A549 (cell line): ENCODE data around the gene CRYBB2. TPM values are rescaled to one million over a fixed set of nuclear protein-coding genes. Genes with fewer than 3 reads are reported as not detected.
A peak's percentile ranks its signal among the peaks of the same experiment; 100 is the strongest.

Experiments used
- ATAC-seq, 2 experiments: fragments of 200-7000 bp in 1 of 2; fragments of >200 bp in 1 of 2; cut with Nextera tagmentation in 1 of 2; cut with Tn5 transposase in 1 of 2; 3 replicates each; pipeline versions ENCODE4 v1.8.0 to v1.9.1; 2018 to 2020; ENCODE audit warnings: mild to moderate bottlenecking in 1 of 2, moderate library complexity in 1 of 2
- CTCF ChIA-PET: fragments of 300-600 bp; sonication (Branson Sonifier 250); formaldehyde crosslinking; extraction: SDS; loops from one replicate; lab custom pipeline; 2021; ENCODE audit warnings: antibody characterized with exemption, inconsistent platforms; lab: Yijun Ruan, JAX
- POLR2A ChIA-PET: fragments of 350-600 bp; formaldehyde crosslinking; extraction: SDS; loops from one replicate; lab custom pipeline; 2021; ENCODE audit warnings: antibody characterized with exemption, inconsistent platforms; lab: Yijun Ruan, JAX
- DNase-seq, 2 experiments: peaks; one replicate each; pipeline versions ENCODE4 v3.0.0 to v3.0.0-alpha.2; 2011 to 2016; ENCODE audit warnings: low read depth in 1 of 2, low spot score in 1 of 2
- FAIRE-seq: peaks from 2 replicates; lab custom pipeline; 2011; peaks lifted over from hg19 to GRCh38; lab: Jason Lieb, UNC
- H3K27ac ChIP-seq, 2 experiments: fragments of >200 bp; sonication (Bioruptor Twin); formaldehyde crosslinking; 3 replicates each; pipeline ENCODE4 v1.5.1; 2016 to 2017
- H3K4me1 ChIP-seq: fragments of >200 bp; sonication (Bioruptor Twin); formaldehyde crosslinking; 3 replicates; pipeline ENCODE4 v1.6.1; 2016
- H3K4me2 ChIP-seq: fragments of >200 bp; sonication (Bioruptor Twin); formaldehyde crosslinking; 3 replicates; pipeline ENCODE4 v1.6.1; 2016
- H3K4me3 ChIP-seq: fragments of >200 bp; sonication (Bioruptor Twin); formaldehyde crosslinking; 3 replicates; pipeline ENCODE4 v1.5.1; 2016
- H3K9me3 ChIP-seq: fragments of >200 bp; sonication (Bioruptor Twin); formaldehyde crosslinking; 3 replicates; pipeline ENCODE4 v1.6.1; 2016
- BCL3 ChIP-seq: fragments of >200 bp; sonication (Bioruptor Twin); formaldehyde crosslinking; IDR thresholded peaks from 3 replicates; pipeline ENCODE4 v1.6.1; 2016
- CBX8 ChIP-seq: fragments of 200-600 bp; sonication (generic); IDR thresholded peaks from 2 replicates; pipeline ENCODE4 v1.6.1; 2016
- CEBPB ChIP-seq, 2 experiments: fragments of >200 bp in 1 of 2; sonication (Bioruptor Twin) in 1 of 2; formaldehyde crosslinking in 1 of 2; IDR thresholded peaks; 2 replicates each; pipeline ENCODE4 v1.6.1; 2012 to 2016
- CHD4 ChIP-seq: fragments of 200-600 bp; sonication (generic); IDR thresholded peaks from 2 replicates; pipeline ENCODE4 v1.6.1; 2016; ENCODE audit warnings: antibody characterized with exemption, mild to moderate bottlenecking, borderline replicate concordance
- CTCF ChIP-seq: fragments of >200 bp; sonication (Bioruptor Twin); formaldehyde crosslinking; IDR thresholded peaks from 3 replicates; pipeline ENCODE4 v1.5.1; 2016
- EHF ChIP-seq: fragments of 250-450 bp; sonication (Bioruptor Pico); IDR thresholded peaks from 2 replicates; pipeline ENCODE4 v1.5.0; 2020; ENCODE audit warnings: mild to moderate bottlenecking
- EP300 ChIP-seq, 2 experiments: fragments of >200 bp; sonication (Bioruptor Twin); formaldehyde crosslinking; IDR thresholded peaks; 2 replicates in 1 of 2; 3 replicates in 1 of 2; pipeline ENCODE4 v1.6.1; 2016 to 2017
- ESRRA ChIP-seq: fragments of 150-350 bp; IDR thresholded peaks from 2 replicates; pipeline ENCODE4 v1.6.1; 2014; ENCODE audit warnings: mild to moderate bottlenecking, low read length, borderline replicate concordance
- FOSL2 ChIP-seq, 2 experiments: fragments of 450-650 bp in 1 of 2; fragments of >200 bp in 1 of 2; sonication (Bioruptor Twin) in 1 of 2; formaldehyde crosslinking; IDR thresholded peaks; 2 replicates each; pipeline versions ENCODE4 v1.5.0 to v1.6.1; 2016 to 2020; ENCODE audit warnings: mild to moderate bottlenecking in 1 of 2, moderate library complexity in 1 of 2
- GATA3 ChIP-seq: IDR thresholded peaks from 2 replicates; pipeline ENCODE4 v1.6.1; 2012; ENCODE audit warnings: borderline replicate concordance
- HDAC2 ChIP-seq: fragments of 200-600 bp; sonication (generic); IDR thresholded peaks from 2 replicates; pipeline ENCODE4 v1.6.1; 2016
- HEYL ChIP-seq: fragments of 250-450 bp; sonication (Bioruptor Pico); IDR thresholded peaks from 2 replicates; pipeline ENCODE4 v1.8.0; 2021; ENCODE audit warnings: mild to moderate bottlenecking, moderate library complexity
- HOXB13 ChIP-seq: fragments of 250-450 bp; sonication (Bioruptor Pico); IDR thresholded peaks from 2 replicates; pipeline ENCODE4 v1.5.0; 2020; ENCODE audit warnings: low read depth, mild to moderate bottlenecking, moderate library complexity
- HOXB5 ChIP-seq: fragments of 250-450 bp; sonication (Bioruptor Pico); IDR thresholded peaks from 2 replicates; pipeline ENCODE4 v1.5.0; 2020; ENCODE audit warnings: mild to moderate bottlenecking, moderate library complexity
- KDM1A ChIP-seq: fragments of 200-600 bp; sonication (generic); IDR thresholded peaks from 2 replicates; pipeline ENCODE4 v1.6.1; 2016; ENCODE audit warnings: low read depth, mild to moderate bottlenecking
- PBX3 ChIP-seq: IDR thresholded peaks from 2 replicates; pipeline ENCODE4 v1.6.1; 2012
- POLR2AphosphoS2 ChIP-seq: conservative IDR thresholded peaks from 2 replicates; pipeline ENCODE4 v1.6.1; 2012; ENCODE audit warnings: low read length, improper control_type of control experiment, inconsistent platforms
- RAD21 ChIP-seq, 2 experiments: fragments of >200 bp in 1 of 2; sonication (Bioruptor Twin) in 1 of 2; formaldehyde crosslinking in 1 of 2; IDR thresholded peaks in 1 of 2; conservative IDR thresholded peaks in 1 of 2; 2 replicates in 1 of 2; 3 replicates in 1 of 2; pipeline ENCODE4 v1.6.1; 2012 to 2018; ENCODE audit warnings: inconsistent platforms in 1 of 2
- REST ChIP-seq: fragments of 200-600 bp; sonication (generic); IDR thresholded peaks from 2 replicates; pipeline ENCODE4 v1.6.1; 2016; ENCODE audit warnings: antibody characterized with exemption, mild to moderate bottlenecking, moderate library complexity
- SMC3 ChIP-seq: fragments of >200 bp; sonication (Bioruptor Twin); formaldehyde crosslinking; IDR thresholded peaks from 3 replicates; pipeline ENCODE4 v1.6.1; 2018; ENCODE audit warnings: inconsistent platforms
- SREBF2 ChIP-seq: fragments of 450-650 bp; IDR thresholded peaks from 2 replicates; pipeline ENCODE4 v1.6.1; 2014; ENCODE audit warnings: mild to moderate bottlenecking, moderate library complexity
- TFCP2L1 ChIP-seq: fragments of 250-450 bp; sonication (Bioruptor Pico); IDR thresholded peaks from 2 replicates; pipeline ENCODE4 v1.5.0; 2021; ENCODE audit warnings: mild to moderate bottlenecking
- ZNF302 ChIP-seq: fragments of 250-450 bp; sonication (Bioruptor Pico); IDR thresholded peaks from 2 replicates; pipeline ENCODE4 v1.9.0; 2021; ENCODE audit warnings: inconsistent platforms, mild to moderate bottlenecking, moderate library complexity
- WGBS: methylation state at CpG from one replicate; pipeline ENCODE4 v1.1.6; 2017; ENCODE audit errors: missing lambda C conversion rate; 5-methylcytosine and 5-hydroxymethylcytosine counted together
- polyA minus RNA-seq: library from RNA; depleted of rRNA, polyadenylated mRNA; stranded (reverse); fragments of >200 nt; gene quantifications from 2 replicates; pipeline ENCODE4 v1.2.3, GENCODE V29; 2011; rRNA and poly(A)+ RNA removed
- polyA plus RNA-seq, 4 experiments: library from polyadenylated mRNA; depleted of rRNA in 3 of 4; stranded (reverse); fragments of >200 nt; fragmentation: RNase III in 1 of 4; extraction: RNeasy Plus Mini Kit Qiagen cat#74134 plus additional on column Dnase treatment in 1 of 4; gene quantifications; 2 replicates in 3 of 4; 3 replicates in 1 of 4; pipeline ENCODE4 v1.2.3, GENCODE V29; 2011 to 2017

CRYBB2 gene
- 0.19 TPM in 1 of 2 replicates, not detected in the other for polyA plus RNA-seq (2011; rRNA removed)
- not detected in 2 replicates for polyA plus RNA-seq (2012; cell fraction: cytosol; rRNA removed)
- polyA plus RNA-seq (2012; cell fraction: nucleus; rRNA removed): 0.12 and 0.20 TPM in 2 replicates
- not detected in 3 replicates for polyA plus RNA-seq (2017; fragmentation: RNase III; extraction: RNeasy Plus Mini Kit Qiagen cat#74134 plus additional on column Dnase treatment)
- not detected in 2 replicates for polyA minus RNA-seq

GRCh38 chr22:25219211-25219689 lies at the start of gene CRYBB2:
CRYBB2 (plus strand) TSS chr22:25219639; CDS start chr22:25221430, 1,791 bp downstream.
- no peaks in the 10 kb centered on the region for H3K9me3 ChIP-seq
- POLR2A ChIA-PET: no interaction called here
- TF ChIP-seq FOSL2 (IDR thresholded peaks at IDR 0.05) (no peak), FOSL2 (CRISPR knock-in tag; IDR thresholded peaks at IDR 0.05) (no peak), EP300 (IDR thresholded peaks at IDR 0.05) (no peak)
- H3K27ac ChIP-seq: no peak within 1 kb of the TSS
- no peak within 1 kb of the TSS for H3K4me3 ChIP-seq
- FAIRE-seq (no peak), ATAC-seq (no peak), DNase-seq (no peak)
- CTCF ChIA-PET: interaction anchor here (1.2 kb wide), 1 partner anchor 17 kb away, joined by 3 read pairs; no protein-coding TSS in a partner anchor
- no peaks in the 10 kb centered on the region for H3K4me1 ChIP-seq
- 43% methylated on average over 12 of the region's 19 CpGs for WGBS
- H3K4me2 ChIP-seq: no peak within 1 kb of the TSS

- H3K4me2 ChIP-seq: no peak overlapping the region
- ChIA-PET CTCF (no interaction called here), POLR2A (no interaction called here)
- H3K27ac ChIP-seq: no peak overlapping the region
- H3K4me3 ChIP-seq: no peak overlapping the region
- no peak for FAIRE-seq
- TF ChIP-seq HOXB13 (CRISPR knock-in tag): no peak
- TF ChIP-seq HOXB5 (CRISPR knock-in tag): no peak
- TF ChIP-seq ESRRA: no peak
- TF ChIP-seq CBX8: no peak
- no peak for TF ChIP-seq HDAC2
- TF ChIP-seq CEBPB (IDR thresholded peaks at IDR 0.05): no peak
- no peak for TF ChIP-seq POLR2AphosphoS2
- no peak for TF ChIP-seq EP300 (IDR thresholded peaks at IDR 0.05)
- no peak for TF ChIP-seq SREBF2
- TF ChIP-seq CHD4: no peak
- no peak for TF ChIP-seq TFCP2L1
- no peak for TF ChIP-seq REST
- DNase-seq: no peak
- peaks cover 30% of the 10 kb centered on the region for H3K4me1 ChIP-seq
- no peaks in the 10 kb centered on the region for H3K9me3 ChIP-seq
- WGBS: 96% methylated on average over 14 of the region's 16 CpGs
- no peak for ATAC-seq
These were observed 48.9 kb upstream of the CRYBB2 start for GRCh38 chr22:25170426-25170980.

GRCh38 chr22:25172153-25172552 lies 47.3 kb upstream of the CRYBB2 start:
- DNase-seq (peak; percentile 7 to 30), FAIRE-seq (no peak), ATAC-seq (peak; percentile 65 to 76; a peak in 3 of 6 replicates)
- Histone ChIP-seq H3K9me3 (no peaks in the 10 kb centered on the region), H3K4me1 (peaks cover 24% of the 10 kb centered on the region), H3K4me2 (no peak overlapping the region), H3K4me3 (no peak overlapping the region), H3K27ac (no peak overlapping the region)
- ChIA-PET POLR2A (no interaction called here), CTCF (interaction anchor here (0.7 to 1.0 kb wide), 2 partner anchors 10 to 91 kb away, joined by 3 to 6 read pairs; no protein-coding TSS in a partner anchor)
- 29% methylated on average over 5 of the region's 5 CpGs for WGBS
- TF ChIP-seq HOXB5 (CRISPR knock-in tag) (no peak), CTCF (peak; percentile 38), GATA3 (no peak), KDM1A (no peak), PBX3 (no peak), BCL3 (no peak), POLR2AphosphoS2 (no peak), ZNF302 (CRISPR knock-in tag) (no peak), SMC3 (peak; percentile 46), HEYL (CRISPR knock-in tag) (no peak), EHF (CRISPR knock-in tag) (no peak), RAD21 (conservative IDR thresholded peaks at IDR 0.05 in 1 of 2, IDR thresholded peaks at IDR 0.05 in 1 of 2) (peak; percentile 52 to 56; a peak in 4 of 5 replicates)
